NCI-H526 (cell line): ENCODE results near the gene ZDHHC9.

ENCODE experiments used
- DNase-seq, 2 experiments: peaks; one replicate each; lab custom pipeline; 2025; lab: John Stamatoyannopoulos, UW

The ZDHHC9 gene

DNA sequence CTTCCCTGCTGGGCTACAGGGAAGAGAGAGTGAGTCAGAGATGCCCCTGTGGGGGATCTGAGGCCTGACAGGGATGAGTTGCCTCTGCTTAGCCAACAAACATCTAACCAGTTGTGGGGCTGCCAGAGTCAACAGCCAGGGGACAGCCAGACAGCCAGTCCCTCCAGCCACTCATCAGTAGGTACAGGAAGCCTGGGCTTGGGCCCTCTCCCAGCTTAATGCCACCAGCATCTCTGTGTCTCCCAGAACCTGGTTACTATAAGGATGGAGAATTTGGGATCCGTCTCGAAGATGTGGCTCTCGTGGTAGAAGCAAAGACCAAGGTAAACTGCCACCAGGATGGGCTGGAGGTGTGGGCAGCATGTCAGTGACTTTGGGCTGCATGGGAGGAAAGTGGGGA, 81.2 kb downstream of the ZDHHC9 start:
- DNase-seq, result no peak

GRCh38 chrX:129761596-129761995, 82.1 kb downstream of the ZDHHC9 start:
- no peak for DNase-seq

DNA sequence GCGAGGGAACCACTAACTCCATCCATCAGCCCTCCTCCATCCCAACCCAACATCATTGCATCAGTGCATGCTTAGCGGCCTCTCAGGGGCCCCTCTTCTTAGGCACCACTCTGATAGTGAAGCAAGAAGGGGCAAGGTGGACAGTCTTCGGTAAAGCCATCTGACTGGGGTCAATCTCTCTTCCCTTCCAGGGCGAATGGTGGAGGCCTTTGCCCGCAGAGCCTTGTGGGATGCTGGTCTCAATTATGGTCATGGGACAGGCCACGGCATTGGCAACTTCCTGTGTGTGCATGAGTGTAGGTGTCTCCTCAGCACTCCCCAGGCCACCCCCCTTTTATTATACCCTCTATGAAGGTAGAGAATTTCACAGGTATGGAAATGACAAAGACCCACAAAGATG, 82.7 kb downstream of the ZDHHC9 start:
- no peak for DNase-seq

- no peak for DNase-seq
Measured at GRCh38 chrX:129760155-129760554, 83.5 kb downstream of the ZDHHC9 start.

DNA sequence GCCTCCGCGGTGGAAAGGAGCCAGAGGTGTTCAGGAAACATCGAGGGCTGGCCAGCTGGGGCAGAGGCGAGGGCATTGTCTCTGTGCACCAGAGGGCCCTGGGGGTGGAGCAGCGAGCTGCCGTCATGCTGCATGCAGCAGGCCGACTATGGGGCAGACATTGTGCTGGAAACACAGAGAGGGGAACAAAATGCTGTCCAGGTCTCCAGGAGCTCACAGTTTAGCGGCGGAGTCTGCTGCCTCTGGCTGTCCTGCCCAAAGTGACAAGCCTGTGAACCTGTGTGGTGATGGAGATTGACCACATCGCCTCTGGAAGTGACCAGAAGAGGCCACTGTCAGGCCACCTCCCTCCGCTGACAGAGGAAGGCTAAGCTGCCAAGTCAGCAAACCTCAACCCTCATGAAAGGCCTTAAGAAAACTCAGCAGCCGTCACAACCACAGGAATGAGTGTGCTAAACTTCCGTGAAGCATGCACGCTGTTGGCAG, 84.1 kb downstream of the ZDHHC9 start:
- DNase-seq, result no peak

GRCh38 chrX:129755779-129756650, 87.7 kb downstream of the ZDHHC9 start:
- DNase-seq, result peak in 1 of 2 experiments; percentile 11

DNA sequence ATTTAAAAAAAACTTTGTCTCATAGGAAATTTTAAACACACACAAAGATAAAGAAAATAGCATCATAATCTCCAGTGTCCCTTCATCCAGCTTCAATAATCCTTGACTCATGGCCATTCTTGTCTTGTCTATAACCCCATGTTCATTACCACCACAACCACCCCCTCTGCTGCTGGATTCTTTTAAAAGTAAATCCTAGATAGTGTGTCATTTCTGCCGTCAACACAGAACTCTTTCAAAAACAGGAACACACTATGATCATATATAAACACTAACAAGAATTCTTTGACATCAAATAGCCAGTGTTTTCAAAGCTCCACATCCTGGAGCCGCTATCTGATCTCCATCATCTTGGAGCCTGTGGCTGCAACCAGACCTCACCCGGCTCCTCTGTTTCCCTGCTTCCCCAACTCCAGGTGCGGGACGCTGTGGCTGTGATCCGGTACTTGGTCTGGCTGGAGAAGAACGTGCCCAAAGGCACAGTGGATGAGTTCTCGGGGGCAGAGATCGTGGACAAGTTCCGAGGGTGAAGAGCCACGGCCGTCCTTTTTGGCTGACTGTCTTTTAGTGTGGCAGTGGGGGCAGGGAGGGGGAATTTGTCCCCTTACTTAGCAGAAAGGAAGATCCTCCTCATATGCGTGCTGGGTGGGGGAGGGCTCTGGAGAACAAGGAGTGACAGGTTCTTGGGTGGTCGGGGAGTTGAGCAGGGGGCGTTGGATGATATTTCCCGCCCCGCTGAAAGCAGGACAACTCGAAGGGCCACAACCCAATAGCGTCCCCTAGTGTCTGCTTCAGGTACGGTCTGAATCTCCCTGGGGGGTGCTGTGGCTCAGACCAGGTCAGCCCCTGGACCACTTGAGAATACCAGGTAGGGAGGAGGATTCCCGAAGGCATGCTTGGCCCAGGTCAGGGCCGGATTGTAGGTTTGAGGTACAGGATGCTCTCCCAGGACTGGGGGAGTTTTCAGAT, 89.3 kb downstream of the ZDHHC9 start:
- no peak for DNase-seq
